AG10803 (cell line): Measurements from ENCODE around the gene MAPKAP1.

Experiments used
- DNase-seq: peaks from one replicate; pipeline ENCODE4 v3.0.0; 2010; ENCODE audit warnings: low read depth
- H3K4me3 ChIP-seq: 2 replicates; pipeline ENCODE4 v1.5.1; 2011; ENCODE audit warnings: mild to moderate bottlenecking, low read length, control low read depth
- CTCF ChIP-seq: conservative IDR thresholded peaks from 2 replicates; pipeline ENCODE4 v1.5.1; 2011; ENCODE audit warnings: mild to moderate bottlenecking, low read length, control low read depth, inconsistent platforms

MAPKAP1 gene

GRCh38 chr9:125387861-125388524 lies 319.0 kb downstream of the MAPKAP1 start:
- no peak overlapping the region for H3K4me3 ChIP-seq
- no peak for TF ChIP-seq CTCF
- no peak for DNase-seq
